ENCODE measurements around the gene G6PC3. TPM values are rescaled to one million over a fixed set of nuclear protein-coding genes. Genes with fewer than 3 reads are reported as not detected.
A peak's percentile ranks its signal among the peaks of the same experiment; 100 is the strongest.

Gene G6PC3
- total and polyA plus RNA-seq, 3 donors from 2014 or later: 58.0 to 109 (median 85.5) TPM

GRCh38 chr17:44071198-44071520 is 624 bp downstream of the G6PC3 start:
- Histone ChIP-seq H3K36me3 (ENCODE audit: low read depth, missing control alignments) (no peaks in the 10 kb centered on the region), H3K4me3 (peak overlapping the region; percentile 76 to 78), H3K4me1 (peaks cover 22% of the 10 kb centered on the region), H3K27me3 (no peaks in the 10 kb centered on the region), H3K9me3 (no peaks in the 10 kb centered on the region), H3K27ac (peak overlapping the region; percentile 79 to 87)
- DNase-seq: no peak
- no peak for TF ChIP-seq CTCF (IDR thresholded peaks at IDR 0.05)
- no peak for TF ChIP-seq POLR2A (IDR thresholded peaks at IDR 0.05)
- WGBS, 2 donors: 2 to 3% methylated on average over 3 of the region's 3 CpGs
- intact Hi-C loops (cut with DNase I; ENCODE audit: low total_unique reads): no loop called here

GRCh38 chr17:44071772-44072171 is 1.2 kb downstream of the G6PC3 start:
- intact Hi-C loops (cut with DNase I; ENCODE audit: low total_unique reads): no loop called here

GRCh38 chr17:44074231-44074910 is 3.8 kb downstream of the G6PC3 start:
- intact Hi-C loops (cut with DNase I; ENCODE audit: low total_unique reads): no loop called here
- no peak for DNase-seq
- H3K4me1 ChIP-seq: peaks cover 19% of the 10 kb centered on the region
- 80 to 83% methylated on average over 2 to 9 of the region's 9 CpGs for WGBS, 2 donors
- no peak overlapping the region for H3K27ac ChIP-seq
- H3K9me3 ChIP-seq: no peaks in the 10 kb centered on the region
- no peaks in the 10 kb centered on the region for H3K27me3 ChIP-seq
- no peak overlapping the region for H3K4me3 ChIP-seq
- no peaks in the 10 kb centered on the region for H3K36me3 ChIP-seq (ENCODE audit: low read depth, missing control alignments)
- TF ChIP-seq POLR2A (IDR thresholded peaks at IDR 0.05): no peak
- TF ChIP-seq CTCF (IDR thresholded peaks at IDR 0.05): no peak

More at GRCh38 chr17:44071772-44072171, 1.2 kb downstream of the G6PC3 start:
- H3K36me3 ChIP-seq (ENCODE audit: low read depth, missing control alignments): no peaks in the 10 kb centered on the region
- H3K4me1 ChIP-seq: peaks cover 21% of the 10 kb centered on the region
- no peak overlapping the region for H3K4me3 ChIP-seq
- TF ChIP-seq POLR2A (IDR thresholded peaks at IDR 0.05) (no peak), CTCF (IDR thresholded peaks at IDR 0.05) (no peak)
- H3K9me3 ChIP-seq: no peaks in the 10 kb centered on the region
- 37 to 38% methylated on average over 2 of the region's 2 CpGs for WGBS, 2 donors
- DNase-seq: no peak
- H3K27ac ChIP-seq: peak overlapping the region in 1 of 2 donors; percentile 41
- no peaks in the 10 kb centered on the region for H3K27me3 ChIP-seq

- intact Hi-C loops (cut with DNase I; ENCODE audit: low total_unique reads): no loop called here
- DNase-seq: no peak
- Histone ChIP-seq H3K9me3 (no peaks in the 10 kb centered on the region), H3K36me3 (ENCODE audit: low read depth, missing control alignments) (no peaks in the 10 kb centered on the region), H3K27ac (no peak overlapping the region), H3K4me1 (peaks cover 14% of the 10 kb centered on the region), H3K27me3 (no peaks in the 10 kb centered on the region), H3K4me3 (no peak overlapping the region)
- WGBS, 2 donors: 91 to 92% methylated on average over 6 to 9 of the region's 9 CpGs
- TF ChIP-seq CTCF (IDR thresholded peaks at IDR 0.05) (no peak), POLR2A (IDR thresholded peaks at IDR 0.05) (no peak)
Measured at GRCh38 chr17:44074911-44075285, 4.4 kb downstream of the G6PC3 start.
